ENCODE data around the gene AP4S1.
"Not testable (repeated sequence)": the region's sequence is repeated elsewhere in the genome, so short reads cannot be mapped to it uniquely, and the experiment has no call there.

The AP4S1 gene

GRCh38 chr14:31009836-31010574 is 15.4 kb upstream of the AP4S1 start:
- no peak for DNase-seq

- DNase-seq = no peak
These were observed 14.5 kb upstream of the AP4S1 start for GRCh38 chr14:31010935-31011334.

GRCh38 chr14:31013841-31014240 is 11.6 kb upstream of the AP4S1 start:
- DNase-seq = no peak

GRCh38 chr14:31018057-31018645 is 7.3 kb upstream of the AP4S1 start:
- no peak for DNase-seq

- DNase-seq = no peak
These were observed 4.4 kb upstream of the AP4S1 start for GRCh38 chr14:31020834-31021575.

GRCh38 chr14:31021576-31021949 is 3.9 kb upstream of the AP4S1 start:
- DNase-seq = no peak

- no peak for DNase-seq
These were observed 3.1 kb upstream of the AP4S1 start for GRCh38 chr14:31022386-31022785.

- DNase-seq = no peak
These were observed 1.4 kb upstream of the AP4S1 start for GRCh38 chr14:31024010-31024480.

- DNase-seq = peak; percentile 54
These were observed 677 bp upstream of the AP4S1 start for GRCh38 chr14:31024577-31025366.

- DNase-seq = no peak
These were observed 614 bp downstream of the AP4S1 start, which contains the start of gene STRN3 for GRCh38 chr14:31026077-31026449. Gene STRN3, minus strand, starts transcription at chr14:31026379. Its CDS starts 194 bp downstream, at chr14:31026185.

- peak; percentile 92 for DNase-seq
These were observed 1.2 kb downstream of the AP4S1 start for GRCh38 chr14:31026450-31027235.

- DNase-seq = no peak
These were observed 2.4 kb downstream of the AP4S1 start for GRCh38 chr14:31027847-31028246.

GRCh38 chr14:31029016-31029970 is 3.8 kb downstream of the AP4S1 start:
- no peak for DNase-seq

GRCh38 chr14:31030469-31030868 is 5.0 kb downstream of the AP4S1 start:
- no peak for DNase-seq

- no peak for DNase-seq
These were observed 11.1 kb downstream of the AP4S1 start for GRCh38 chr14:31036552-31036951.

GRCh38 chr14:31037709-31038221 is 12.3 kb downstream of the AP4S1 start:
- no peak for DNase-seq

- DNase-seq = peak; percentile 29
These were observed 13.2 kb downstream of the AP4S1 start for GRCh38 chr14:31038521-31039166.

GRCh38 chr14:31042300-31042699 is 16.9 kb downstream of the AP4S1 start:
- no peak for DNase-seq

GRCh38 chr14:31042893-31043292 is 17.4 kb downstream of the AP4S1 start:
- not testable (repeated sequence) for DNase-seq

- DNase-seq = no peak
These were observed 17.9 kb downstream of the AP4S1 start for GRCh38 chr14:31043379-31043778.

Measured in kidney glomerular epithelial cell (primary cell).